Measurements from ENCODE around the gene MAPK8IP2. TPM values are rescaled to one million over a fixed set of nuclear protein-coding genes. Genes with fewer than 3 reads are reported as not detected.

MAPK8IP2 gene
- polyA plus RNA-seq, 1 of the 3 experiments (the other 2 are of a cell fraction), result 2.7 TPM

DNA sequence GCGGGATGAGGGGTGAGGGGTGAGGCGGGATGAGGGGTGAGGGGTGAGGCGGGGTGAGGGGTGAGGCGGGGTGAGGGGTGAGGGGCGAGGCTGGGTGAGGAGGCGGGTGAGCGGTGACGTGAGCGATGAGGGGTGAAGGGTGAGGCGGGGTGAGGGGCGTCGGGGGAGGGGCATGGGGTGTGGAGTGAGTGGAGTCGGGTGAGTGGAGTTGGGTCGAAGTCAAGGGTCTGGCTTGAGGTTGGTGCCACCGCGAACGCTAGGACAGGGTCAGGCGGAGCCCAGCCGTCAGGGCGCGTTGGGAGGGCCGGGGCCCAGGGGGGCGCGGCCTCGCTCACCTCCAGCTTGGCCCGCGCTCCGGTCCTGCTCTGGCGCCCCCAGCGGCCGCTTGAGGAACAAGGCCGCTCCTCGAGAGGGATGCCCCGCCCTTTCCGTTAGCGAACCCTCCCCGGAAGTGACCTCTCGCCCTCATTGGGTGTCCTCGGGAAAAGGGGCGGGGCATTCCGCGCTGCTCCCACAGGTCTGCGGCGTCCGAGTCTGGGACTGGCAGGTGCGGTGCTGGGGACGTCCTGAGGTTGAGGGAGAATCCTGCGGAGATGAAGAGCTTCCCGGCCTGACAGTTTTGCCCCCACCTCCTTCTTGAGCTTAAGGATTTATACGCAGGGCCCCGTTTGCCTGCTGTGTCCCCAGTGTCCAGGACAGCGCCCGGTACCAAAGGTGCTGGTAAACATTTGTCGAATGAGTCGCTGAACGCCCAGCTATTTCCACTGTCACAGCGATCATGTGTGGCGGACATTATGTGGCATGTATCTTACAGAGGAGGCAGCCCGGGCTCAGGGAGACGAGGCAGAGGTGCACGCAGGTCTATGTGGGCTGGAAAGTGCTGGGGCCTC is 37.8 kb upstream of the MAPK8IP2 start, which contains the start of gene SYCE3:
TSS of gene SYCE3 (minus strand) at position 397 of the 890 bp plus-strand sequence. CDS start 6,514 bp downstream, outside the sequence.
- TF ChIP-seq RCOR1 (IDR thresholded peaks at IDR 0.05; ENCODE audit: low read length) (peak; percentile 47), RFX5 (IDR thresholded peaks at IDR 0.05; ENCODE audit: low read length) (0 out of 2 replicates have a peak, but pooled peaks have one; percentile 29), CHD2 (IDR thresholded peaks at IDR 0.05; ENCODE audit: low read length, partially characterized antibody) (peak; percentile 55), ZBTB33 (IDR thresholded peaks at IDR 0.05; ENCODE audit: borderline replicate concordance, low read depth) (no peak), GATA2 (CRISPR knock-in tag; IDR thresholded peaks at IDR 0.05) (no peak), SMC3 (IDR thresholded peaks at IDR 0.05; ENCODE audit: low read depth, low read length) (peak; percentile 26; the same call in 1 of the 2 replicates), EZH2phosphoT487 (IDR thresholded peaks at IDR 0.05; ENCODE audit: borderline replicate concordance, low read depth) (no peak), EP300 (IDR thresholded peaks at IDR 0.05; ENCODE audit: borderline replicate concordance in 1 of 2, low read depth in 1 of 2, low read length in 1 of 2) (no peak), FOXM1 (IDR thresholded peaks at IDR 0.05; ENCODE audit: low read depth) (no peak), TAF1 (IDR thresholded peaks at IDR 0.05; ENCODE audit: borderline replicate concordance, low read depth, low read length) (peak; percentile 22; the same call in 1 of the 2 replicates), RAD21 (IDR thresholded peaks at IDR 0.05; ENCODE audit: low read length) (peak; percentile 65), USF2 (IDR thresholded peaks at IDR 0.05; ENCODE audit: borderline replicate concordance, low read depth, low read length) (no peak), CTCF (IDR thresholded peaks at IDR 0.05) (peak; percentile 79), MXI1 (IDR thresholded peaks at IDR 0.05; ENCODE audit: low read depth, low read length) (peak; percentile 63), MEF2A (IDR thresholded peaks at IDR 0.05; ENCODE audit: borderline replicate concordance, low read depth) (no peak), TCF12 (IDR thresholded peaks at IDR 0.05) (no peak), JUND (IDR thresholded peaks at IDR 0.05) (no peak), PBX3 (IDR thresholded peaks at IDR 0.05) (no peak), RXRA (IDR thresholded peaks at IDR 0.05; ENCODE audit: borderline replicate concordance, low read depth) (no peak), MAX (IDR thresholded peaks at IDR 0.05; ENCODE audit: low read depth) (0 out of 2 replicates have a peak, but pooled peaks have one; percentile 4), FOSL2 (IDR thresholded peaks at IDR 0.05; ENCODE audit: borderline replicate concordance, low read depth) (no peak), POLR2AphosphoS5 (IDR thresholded peaks at IDR 0.05; ENCODE audit: low read depth, low read length) (peak; percentile 70; the same call in 1 of the 2 replicates), GABPA (IDR thresholded peaks at IDR 0.05; ENCODE audit: low read depth) (peak; percentile 75)
- peak within 1 kb of the TSS; percentile 93 for H3K4me2 ChIP-seq
- H3K9ac ChIP-seq, result peak within 1 kb of the TSS; percentile 32; the same call in 1 of the 2 replicates
- no peaks in the 10 kb centered on the region for H3F3A ChIP-seq (replicated peaks; ENCODE audit: insufficient read depth)
- no peaks in the 10 kb centered on the region for H3K9me3 ChIP-seq
- no peak within 1 kb of the TSS; a peak in 2 of 4 replicates for H3K27ac ChIP-seq (ENCODE audit: low read depth in 2 of 2, low read length in 1 of 2)
- H3K9me2 ChIP-seq, result no peaks in the 10 kb centered on the region
- H4K20me1 ChIP-seq (ENCODE audit: insufficient read depth), result no peaks in the 10 kb centered on the region
- H3K27me3 ChIP-seq (ENCODE audit: insufficient read depth), result no peaks in the 10 kb centered on the region
- CTCF ChIA-PET, result interaction anchor here (0.6 to 4.9 kb wide), 32 partner anchors 10 to 260 kb away, joined by 3 to 73 read pairs (median 6); partner anchors contain the start of genes CHKB, CPT1B, KLHDC7B and LMF2
- H3K36me3 ChIP-seq (replicated peaks in 1 of 2; ENCODE audit: control insufficient read depth in 1 of 2, insufficient read depth in 2 of 2, low read length in 1 of 2), result no peaks in the 10 kb centered on the region
- H3K4me1 ChIP-seq (ENCODE audit: control insufficient read depth in 1 of 2, insufficient read depth in 2 of 2, low read depth in 1 of 2, low read length in 1 of 2), result peaks cover 0 to 4% of the 10 kb centered on the region in 2 experiments; a peak in 1 of 4 replicates
- POLR2A ChIA-PET, result interaction anchor here (1.0 to 2.7 kb wide), 5 partner anchors 13 to 39 kb away, joined by 4 to 12 read pairs (median 7); partner anchors contain the start of genes KLHDC7B and SCO2
- WGBS (ENCODE audit: low lambda C conversion rate), result 4% methylated on average over 35 of the region's 61 CpGs
- peak; percentile 97 for DNase-seq
- H3K4me3 ChIP-seq (ENCODE audit: low read depth in 2 of 2, low read length in 1 of 2), result peak within 1 kb of the TSS; percentile 62 to 96
- H3K79me2 ChIP-seq (ENCODE audit: insufficient read depth), result no peaks in the 10 kb centered on the region
- peak within 1 kb of the TSS; percentile 97 for H2AFZ ChIP-seq (ENCODE audit: low read depth)
